ENCODE data around the gene CIDEB.

- TF ChIP-seq PAX5 (IDR thresholded peaks at IDR 0.05; ENCODE audit: insufficient read depth, low read length, severe bottlenecking) (no peak), POLR2A (IDR thresholded peaks at IDR 0.05; ENCODE audit: low read depth, low read length) (no peak), TAF1 (IDR thresholded peaks at IDR 0.05; ENCODE audit: low read depth, low read length) (no peak), POLR2AphosphoS5 (IDR thresholded peaks at IDR 0.05; ENCODE audit: low read depth, low read length) (no peak), SPI1 (IDR thresholded peaks at IDR 0.05; ENCODE audit: low read depth, low read length) (no peak), POU2F2 (IDR thresholded peaks at IDR 0.05; ENCODE audit: low read depth, low read length) (no peak)
These were observed 23.8 kb downstream of the CIDEB start for GRCh38 chr14:24283796-24284460.
